Liver (tissue), 9 donors: Measurements from ENCODE around the gene PKP4. TPM values are rescaled to one million over a fixed set of nuclear protein-coding genes. Genes with fewer than 3 reads are reported as not detected.

Source experiments
- DNase-seq: peaks from one replicate; pipeline ENCODE4 v3.0.0-alpha.2; 2017; ENCODE audit warnings: low spot score
- H3K27ac ChIP-seq, 2 donors: one replicate each; pipeline ENCODE4 v1.7.0; 2013; ENCODE audit warnings: inconsistent platforms in 2 of 2, low read length in 2 of 2, control low read depth in 1 of 2, low read depth in 1 of 2, mild to moderate bottlenecking in 1 of 2
- H3K27me3 ChIP-seq, 4 donors: one replicate each; pipeline versions ENCODE4 v1.6.1 to v1.7.0; 2013; ENCODE audit warnings: low read length in 3 of 4, inconsistent platforms in 1 of 4, mild to moderate bottlenecking in 1 of 4, moderate library complexity in 1 of 4; ENCODE audit not compliant: control insufficient read depth in 4 of 4, insufficient read depth in 4 of 4
- H3K36me3 ChIP-seq, 4 donors: one replicate each; pipeline versions ENCODE4 v1.6.1 to v1.7.0; 2013; ENCODE audit warnings: low read length in 3 of 4, mild to moderate bottlenecking in 3 of 4, low read depth in 1 of 4, moderate library complexity in 1 of 4; ENCODE audit not compliant: control insufficient read depth in 4 of 4, insufficient read depth in 3 of 4
- H3K4me1 ChIP-seq, 4 donors: one replicate each; pipeline versions ENCODE4 v1.6.1 to v1.7.0; 2013; ENCODE audit warnings: low read length in 3 of 4, mild to moderate bottlenecking in 3 of 4, moderate library complexity in 1 of 4; ENCODE audit not compliant: control insufficient read depth in 4 of 4, insufficient read depth in 4 of 4
- H3K4me3 ChIP-seq, 3 donors: one replicate each; pipeline versions ENCODE4 v1.6.1 to v1.7.0; 2013; ENCODE audit warnings: low read length in 3 of 3, control low read depth in 1 of 3, low read depth in 1 of 3, mild to moderate bottlenecking in 1 of 3
- H3K9ac ChIP-seq, 2 donors: one replicate each; pipeline ENCODE4 v1.7.0; 2013; ENCODE audit warnings: low read length in 2 of 2, mild to moderate bottlenecking in 2 of 2, moderate library complexity in 2 of 2, control low read depth in 1 of 2, low read depth in 1 of 2
- H3K9me3 ChIP-seq, 4 donors: one replicate each; pipeline versions ENCODE4 v1.6.1 to v1.7.0; 2013; ENCODE audit warnings: low read length in 3 of 4; ENCODE audit not compliant: control insufficient read depth in 4 of 4
- EGR1 ChIP-seq, 2 donors: IDR thresholded peaks; 2 replicates each; pipeline ENCODE4 v1.6.1; 2016 to 2018; ENCODE audit warnings: antibody characterized with exemption in 2 of 2, low read depth in 2 of 2
- FOXA1 ChIP-seq: IDR thresholded peaks from 2 replicates; pipeline ENCODE4 v1.6.1; 2016; ENCODE audit warnings: antibody characterized with exemption
- GABPA ChIP-seq, 2 donors: IDR thresholded peaks in 1 of 2; conservative IDR thresholded peaks in 1 of 2; 2 replicates each; pipeline ENCODE4 v1.6.1; 2016; ENCODE audit warnings: antibody characterized with exemption in 2 of 2, mild to moderate bottlenecking in 1 of 2, moderate library complexity in 1 of 2
- HNF4A ChIP-seq, 2 donors: conservative IDR thresholded peaks; 2 replicates each; pipeline ENCODE4 v1.6.1; 2016; ENCODE audit warnings: antibody characterized with exemption in 2 of 2, mild to moderate bottlenecking in 2 of 2
- HNF4G ChIP-seq: IDR thresholded peaks from 2 replicates; pipeline ENCODE4 v1.6.1; 2016; ENCODE audit warnings: antibody characterized with exemption
- NR2F2 ChIP-seq: IDR thresholded peaks from 2 replicates; pipeline ENCODE4 v1.6.1; 2016; ENCODE audit warnings: antibody characterized with exemption
- TAF1 ChIP-seq: conservative IDR thresholded peaks from 2 replicates; pipeline ENCODE4 v1.6.1; 2016; ENCODE audit warnings: antibody characterized with exemption, mild to moderate bottlenecking
- YY1 ChIP-seq: IDR thresholded peaks from 2 replicates; pipeline ENCODE4 v1.6.1; 2016; ENCODE audit warnings: antibody characterized with exemption, mild to moderate bottlenecking
- WGBS: extraction: QIAGEN DNeasy Blood & Tissue Kit; methylation state at CpG from one replicate; pipeline ENCODE4 v1.1.7; 2013; 5-methylcytosine and 5-hydroxymethylcytosine counted together
- polyA plus RNA-seq, 2 donors: library from polyadenylated mRNA; stranded (reverse) in 1 of 2; unstranded in 1 of 2; fragments of 200-250 nt in 1 of 2; fragments of >200 nt in 1 of 2; fragmentation: Nextera tagmentation in 1 of 2; extraction: Ambion mirVana in 1 of 2; gene quantifications; one replicate each; pipeline versions ENCODE4 v1.2.1 to v1.2.3, GENCODE V29; 2013 to 2015
- total RNA-seq, 2 donors: library from RNA; depleted of rRNA; stranded (reverse); fragments of >200 nt; gene quantifications; one replicate each; pipeline ENCODE4 v1.2.3, GENCODE V29; 2014
- TF ChIP-seq, protein P1 (sequence below): IDR thresholded peaks from 2 replicates; pipeline ENCODE4 v1.6.1; 2016; ENCODE audit warnings: antibody characterized with exemption
- TF ChIP-seq, protein P2 (sequence below): IDR thresholded peaks from 2 replicates; pipeline ENCODE4 v1.6.1; 2016; ENCODE audit warnings: antibody characterized with exemption, mild to moderate bottlenecking
- TF ChIP-seq, protein P3 (sequence below): fragments of 150-350 bp; IDR thresholded peaks from 2 replicates; pipeline ENCODE4 v1.5.1; 2017; ENCODE audit warnings: improper control_type of control experiment, low read depth, low read length; ENCODE audit not compliant: missing input control
- donor health status: healthy.
- donor health status: healthy.
- donor health status: healthy.
- donor health status: healthy.
- donor health status: healthy.

The PKP4 gene
- total and polyA plus RNA-seq, 4 donors: 7.7 to 33.8 (median 19.0) TPM

DNA sequence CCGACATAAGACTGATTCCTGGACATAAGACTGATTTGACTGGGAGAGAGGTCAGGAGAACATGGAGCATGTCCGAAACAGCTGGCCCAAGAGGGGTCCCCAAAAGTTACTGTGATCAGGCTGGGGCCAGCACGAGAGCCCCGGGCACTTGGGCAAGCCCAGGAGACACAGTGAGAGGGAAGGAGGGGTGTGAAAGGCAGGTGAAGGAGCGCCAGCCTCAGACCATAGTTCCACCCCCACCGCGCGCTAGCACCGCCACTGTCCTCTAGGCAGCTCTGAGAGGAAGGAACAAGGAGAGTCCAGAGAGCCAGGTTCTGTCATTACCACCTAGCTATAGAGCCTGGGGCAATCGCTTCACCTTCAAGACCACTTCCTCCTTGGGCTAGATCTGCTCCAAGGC, 260.2 kb downstream of the PKP4 start:
- no peak overlapping the region for H3K4me3 ChIP-seq
- DNase-seq: no peak
- 89% methylated on average over 10 of the region's 10 CpGs for WGBS

DNA sequence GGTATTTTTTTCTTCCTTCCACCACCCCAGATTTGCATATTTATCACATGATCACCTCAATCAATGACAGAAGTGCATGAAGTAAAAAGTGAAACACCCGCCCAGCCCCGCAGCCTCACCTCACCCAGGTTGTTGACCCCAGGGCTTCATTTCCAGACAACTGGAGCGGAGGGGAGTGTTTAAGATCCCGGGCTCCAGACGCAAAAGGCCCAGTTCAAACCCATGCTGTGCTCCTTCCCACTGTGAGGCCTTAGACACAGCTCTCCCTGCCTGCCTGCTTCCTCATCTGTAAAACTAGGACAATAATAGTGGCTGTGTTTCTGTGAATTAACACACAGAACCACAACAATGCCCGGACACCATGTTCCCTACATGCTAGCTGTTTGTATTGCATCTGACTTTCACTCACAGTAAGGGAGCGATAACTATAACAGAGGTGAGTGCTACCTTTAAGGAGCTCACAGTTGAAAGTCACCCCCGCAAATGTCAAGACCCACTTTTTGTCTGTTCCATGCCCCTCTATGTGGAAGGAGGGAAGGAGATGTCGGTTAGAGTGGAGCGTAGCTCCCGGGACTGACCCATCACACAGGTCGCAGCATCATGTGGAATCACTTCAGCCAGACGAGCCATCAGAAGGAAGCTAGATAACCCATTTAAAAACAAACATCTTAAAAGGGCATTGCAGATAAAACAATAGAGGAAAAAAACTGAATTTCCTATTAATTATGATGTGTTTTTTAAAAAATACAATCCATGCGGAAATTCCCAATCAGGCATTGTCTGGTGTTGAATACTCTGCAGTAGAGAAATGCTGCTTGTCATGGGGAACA, 260.8 kb downstream of the PKP4 start:
- TF ChIP-seq EGR1 (IDR thresholded peaks at IDR 0.05; ENCODE audit: low read depth in 2 of 2) (no peak), FOXA1 (no peak), HNF4A (conservative IDR thresholded peaks at IDR 0.05) (no peak), TAF1 (no peak)
- TF ChIP-seq, protein P1, sequence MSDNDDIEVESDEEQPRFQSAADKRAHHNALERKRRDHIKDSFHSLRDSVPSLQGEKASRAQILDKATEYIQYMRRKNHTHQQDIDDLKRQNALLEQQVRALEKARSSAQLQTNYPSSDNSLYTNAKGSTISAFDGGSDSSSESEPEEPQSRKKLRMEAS: no peak
- no peak for DNase-seq
- Histone ChIP-seq H3K9ac (no peak overlapping the region), H3K9me3 (peaks cover 0 to 14% (median under 1%) of the 10 kb centered on the region in 4 donors), H3K4me3 (no peak overlapping the region), H3K4me1 (no peaks in the 10 kb centered on the region), H3K27ac (peak overlapping the region in 1 of 2 donors; percentile 29), H3K27me3 (no peaks in the 10 kb centered on the region), H3K36me3 (no peaks in the 10 kb centered on the region)
- 83% methylated on average over 14 of the region's 14 CpGs for WGBS

More for the DNA sequence above, 260.2 kb downstream of the PKP4 start:
- Histone ChIP-seq H3K9me3 (peaks cover 0 to 15% (median under 1%) of the 10 kb centered on the region in 4 donors), H3K36me3 (no peaks in the 10 kb centered on the region), H3K27ac (peak overlapping the region in 1 of 2 donors; percentile 10), H3K9ac (no peak overlapping the region), H3K27me3 (no peaks in the 10 kb centered on the region), H3K4me1 (no peaks in the 10 kb centered on the region)
- TF ChIP-seq NR2F2: no peak
- no peak for TF ChIP-seq HNF4A (conservative IDR thresholded peaks at IDR 0.05)
- TF ChIP-seq, protein P2, sequence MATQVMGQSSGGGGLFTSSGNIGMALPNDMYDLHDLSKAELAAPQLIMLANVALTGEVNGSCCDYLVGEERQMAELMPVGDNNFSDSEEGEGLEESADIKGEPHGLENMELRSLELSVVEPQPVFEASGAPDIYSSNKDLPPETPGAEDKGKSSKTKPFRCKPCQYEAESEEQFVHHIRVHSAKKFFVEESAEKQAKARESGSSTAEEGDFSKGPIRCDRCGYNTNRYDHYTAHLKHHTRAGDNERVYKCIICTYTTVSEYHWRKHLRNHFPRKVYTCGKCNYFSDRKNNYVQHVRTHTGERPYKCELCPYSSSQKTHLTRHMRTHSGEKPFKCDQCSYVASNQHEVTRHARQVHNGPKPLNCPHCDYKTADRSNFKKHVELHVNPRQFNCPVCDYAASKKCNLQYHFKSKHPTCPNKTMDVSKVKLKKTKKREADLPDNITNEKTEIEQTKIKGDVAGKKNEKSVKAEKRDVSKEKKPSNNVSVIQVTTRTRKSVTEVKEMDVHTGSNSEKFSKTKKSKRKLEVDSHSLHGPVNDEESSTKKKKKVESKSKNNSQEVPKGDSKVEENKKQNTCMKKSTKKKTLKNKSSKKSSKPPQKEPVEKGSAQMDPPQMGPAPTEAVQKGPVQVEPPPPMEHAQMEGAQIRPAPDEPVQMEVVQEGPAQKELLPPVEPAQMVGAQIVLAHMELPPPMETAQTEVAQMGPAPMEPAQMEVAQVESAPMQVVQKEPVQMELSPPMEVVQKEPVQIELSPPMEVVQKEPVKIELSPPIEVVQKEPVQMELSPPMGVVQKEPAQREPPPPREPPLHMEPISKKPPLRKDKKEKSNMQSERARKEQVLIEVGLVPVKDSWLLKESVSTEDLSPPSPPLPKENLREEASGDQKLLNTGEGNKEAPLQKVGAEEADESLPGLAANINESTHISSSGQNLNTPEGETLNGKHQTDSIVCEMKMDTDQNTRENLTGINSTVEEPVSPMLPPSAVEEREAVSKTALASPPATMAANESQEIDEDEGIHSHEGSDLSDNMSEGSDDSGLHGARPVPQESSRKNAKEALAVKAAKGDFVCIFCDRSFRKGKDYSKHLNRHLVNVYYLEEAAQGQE: no peak
- no peak for TF ChIP-seq HNF4G
- TF ChIP-seq GABPA (IDR thresholded peaks at IDR 0.05 in 1 of 2, conservative IDR thresholded peaks at IDR 0.05 in 1 of 2): no peak

DNA sequence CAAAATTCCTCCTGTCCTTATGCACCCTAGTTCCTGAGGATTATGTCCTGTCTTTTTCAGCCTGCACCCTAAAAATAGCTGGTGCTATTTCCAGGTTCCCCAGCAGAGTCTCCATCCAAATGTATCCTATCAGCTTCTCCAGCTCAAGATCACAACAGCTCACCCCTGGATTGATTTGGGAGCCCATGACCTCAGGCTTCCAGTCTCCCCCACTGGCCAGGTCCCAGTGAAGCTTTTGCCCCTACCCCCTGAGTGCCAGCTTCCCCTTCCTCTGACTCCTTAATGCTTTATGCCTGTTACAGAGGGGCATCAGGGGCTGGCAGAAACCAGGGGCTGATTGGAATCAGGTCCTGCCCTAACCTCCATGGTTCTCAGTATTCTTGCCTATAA, 261.4 kb downstream of the PKP4 start:
- Histone ChIP-seq H3K27ac (no peak overlapping the region), H3K9me3 (peaks cover 0 to 9% (median 0%) of the 10 kb centered on the region in 4 donors), H3K36me3 (no peaks in the 10 kb centered on the region), H3K9ac (no peak overlapping the region), H3K4me1 (no peaks in the 10 kb centered on the region), H3K4me3 (no peak overlapping the region), H3K27me3 (no peaks in the 10 kb centered on the region)
- TF ChIP-seq HNF4G (no peak), NR2F2 (no peak), HNF4A (conservative IDR thresholded peaks at IDR 0.05) (no peak), EGR1 (IDR thresholded peaks at IDR 0.05; ENCODE audit: low read depth in 2 of 2) (no peak), TAF1 (no peak), YY1 (no peak)
- TF ChIP-seq, protein P3, sequence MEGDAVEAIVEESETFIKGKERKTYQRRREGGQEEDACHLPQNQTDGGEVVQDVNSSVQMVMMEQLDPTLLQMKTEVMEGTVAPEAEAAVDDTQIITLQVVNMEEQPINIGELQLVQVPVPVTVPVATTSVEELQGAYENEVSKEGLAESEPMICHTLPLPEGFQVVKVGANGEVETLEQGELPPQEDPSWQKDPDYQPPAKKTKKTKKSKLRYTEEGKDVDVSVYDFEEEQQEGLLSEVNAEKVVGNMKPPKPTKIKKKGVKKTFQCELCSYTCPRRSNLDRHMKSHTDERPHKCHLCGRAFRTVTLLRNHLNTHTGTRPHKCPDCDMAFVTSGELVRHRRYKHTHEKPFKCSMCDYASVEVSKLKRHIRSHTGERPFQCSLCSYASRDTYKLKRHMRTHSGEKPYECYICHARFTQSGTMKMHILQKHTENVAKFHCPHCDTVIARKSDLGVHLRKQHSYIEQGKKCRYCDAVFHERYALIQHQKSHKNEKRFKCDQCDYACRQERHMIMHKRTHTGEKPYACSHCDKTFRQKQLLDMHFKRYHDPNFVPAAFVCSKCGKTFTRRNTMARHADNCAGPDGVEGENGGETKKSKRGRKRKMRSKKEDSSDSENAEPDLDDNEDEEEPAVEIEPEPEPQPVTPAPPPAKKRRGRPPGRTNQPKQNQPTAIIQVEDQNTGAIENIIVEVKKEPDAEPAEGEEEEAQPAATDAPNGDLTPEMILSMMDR: no peak
- TF ChIP-seq, protein P2: no peak
- TF ChIP-seq, protein P1: no peak
- no peak for DNase-seq
